ENCODE measurements around the gene WNT9A.
"Not testable (repeated sequence)": the region's sequence is repeated elsewhere in the genome, so short reads cannot be mapped to it uniquely, and the experiment has no call there.

WNT9A gene

GRCh38 chr1:227913764-227914721 is 33.7 kb downstream of the WNT9A start:
- no peak overlapping the region for H3K27ac ChIP-seq
- no peak for DNase-seq (ENCODE audit: low read depth, low spot score)

- DNase-seq (ENCODE audit: low read depth, low spot score) = no peak
- H3K27ac ChIP-seq = no peak overlapping the region
Observed at GRCh38 chr1:227913396-227913763, 34.4 kb downstream of the WNT9A start.

GRCh38 chr1:227912866-227913265 is 34.9 kb downstream of the WNT9A start:
- H3K27ac ChIP-seq = no peak overlapping the region
- DNase-seq (ENCODE audit: low read depth, low spot score) = no peak

GRCh38 chr1:227911376-227911775 is 36.4 kb downstream of the WNT9A start:
- no peak for DNase-seq (ENCODE audit: low read depth, low spot score)
- no peak overlapping the region for H3K27ac ChIP-seq

GRCh38 chr1:227910511-227911153 is 37.1 kb downstream of the WNT9A start:
- no peak for DNase-seq (ENCODE audit: low read depth, low spot score)
- H3K27ac ChIP-seq = no peak overlapping the region

GRCh38 chr1:227909923-227910328 is 37.8 kb downstream of the WNT9A start:
- not testable (repeated sequence) for H3K27ac ChIP-seq; DNase-seq (ENCODE audit: low read depth, low spot score)

- no peak for DNase-seq (ENCODE audit: low read depth, low spot score)
Observed at GRCh38 chr1:227909188-227909587, 38.5 kb downstream of the WNT9A start.

GRCh38 chr1:227908359-227908758 is 39.4 kb downstream of the WNT9A start:
- no peak for DNase-seq (ENCODE audit: low read depth, low spot score)
- no peak overlapping the region for H3K27ac ChIP-seq

More at GRCh38 chr1:227909188-227909587, 38.5 kb downstream of the WNT9A start:
- no peak overlapping the region for H3K27ac ChIP-seq

GRCh38 chr1:227907439-227908015 is 40.2 kb downstream of the WNT9A start:
- no peak for DNase-seq (ENCODE audit: low read depth, low spot score)
- no peak overlapping the region for H3K27ac ChIP-seq

GRCh38 chr1:227906550-227907071 is 41.1 kb downstream of the WNT9A start:
- no peak overlapping the region for H3K27ac ChIP-seq
- DNase-seq (ENCODE audit: low read depth, low spot score) = no peak

GRCh38 chr1:227905573-227906487 is 41.9 kb downstream of the WNT9A start:
- no peak overlapping the region for H3K27ac ChIP-seq
- no peak for DNase-seq (ENCODE audit: low read depth, low spot score)

GRCh38 chr1:227904541-227905335 is 43.0 kb downstream of the WNT9A start:
- H3K27ac ChIP-seq = no peak overlapping the region
- DNase-seq (ENCODE audit: low read depth, low spot score) = no peak

GRCh38 chr1:227903614-227904501 is 43.9 kb downstream of the WNT9A start:
- H3K27ac ChIP-seq = no peak overlapping the region
- DNase-seq (ENCODE audit: low read depth, low spot score) = no peak

GRCh38 chr1:227903061-227903521 is 44.6 kb downstream of the WNT9A start:
- DNase-seq (ENCODE audit: low read depth, low spot score) = no peak
- H3K27ac ChIP-seq = no peak overlapping the region

GRCh38 chr1:227902641-227902990 is 45.1 kb downstream of the WNT9A start:
- H3K27ac ChIP-seq = no peak overlapping the region
- no peak for DNase-seq (ENCODE audit: low read depth, low spot score)

GRCh38 chr1:227901906-227902640 is 45.7 kb downstream of the WNT9A start:
- DNase-seq (ENCODE audit: low read depth, low spot score) = no peak
- H3K27ac ChIP-seq = no peak overlapping the region

GRCh38 chr1:227901239-227901905 is 46.4 kb downstream of the WNT9A start:
- H3K27ac ChIP-seq = no peak overlapping the region
- DNase-seq (ENCODE audit: low read depth, low spot score) = no peak

Measured in epithelial cell of prostate (primary cell).